SK-N-SH (cell line): ENCODE results near the gene CFAP251. TPM values are rescaled to one million over a fixed set of nuclear protein-coding genes. Genes with fewer than 3 reads are reported as not detected.

ENCODE experiments used
- CTCF ChIA-PET: fragments of 300-600, 350-600 bp; formaldehyde crosslinking; extraction: SDS; loops from one replicate; lab custom pipeline; 2021; lab: Yijun Ruan, JAX
- POLR2A ChIA-PET: fragments of 350-600 bp; sonication (Branson Sonifier 250); formaldehyde crosslinking; extraction: SDS; loops from one replicate; lab custom pipeline; 2020; ENCODE audit warnings: antibody characterized with exemption, inconsistent platforms; lab: Yijun Ruan, JAX
- DNase-seq: peaks from one replicate; pipeline ENCODE4 v3.0.0; 2012
- H2AFZ ChIP-seq: fragments of 200-600 bp; sonication (generic); 2 replicates; pipeline ENCODE4 v1.8.1; 2016; ENCODE audit warnings: antibody characterized with exemption, mild to moderate bottlenecking, low read depth
- H3F3A ChIP-seq: fragments of 200-600 bp; sonication (generic); replicated peaks from 2 replicates; pipeline ENCODE3; 2016; ENCODE audit warnings: antibody characterized with exemption, mild to moderate bottlenecking; ENCODE audit not compliant: insufficient read depth
- H3K27ac ChIP-seq, 2 experiments: fragments of 200-500 bp in 1 of 2; fragments of 200-600 bp in 1 of 2; sonication (Bioruptor generic) in 1 of 2; sonication (generic), shearing (Covaris generic) in 1 of 2; 2 replicates each; pipeline versions ENCODE4 v1.5.1 to v1.6.1; 2014 to 2016; ENCODE audit warnings: low read depth in 2 of 2, inconsistent platforms in 1 of 2, low read length in 1 of 2, mild to moderate bottlenecking in 1 of 2, mixed read lengths in 1 of 2
- H3K27me3 ChIP-seq: fragments of 200-600 bp; sonication (generic), shearing (Covaris generic); 2 replicates; pipeline ENCODE4 v1.6.1; 2016; ENCODE audit warnings: mixed run types; ENCODE audit not compliant: insufficient read depth
- H3K36me3 ChIP-seq, 2 experiments: fragments of 200-500 bp in 1 of 2; fragments of 200-600 bp in 1 of 2; sonication (Bioruptor generic) in 1 of 2; sonication (generic) in 1 of 2; replicated peaks in 1 of 2; 2 replicates each; pipeline versions ENCODE3 to v1.5.1; 2014 to 2016; ENCODE audit warnings: low read length in 1 of 2, mild to moderate bottlenecking in 1 of 2; ENCODE audit not compliant: insufficient read depth in 2 of 2, control insufficient read depth in 1 of 2
- H3K4me1 ChIP-seq, 2 experiments: fragments of 200-500 bp in 1 of 2; fragments of 200-600 bp in 1 of 2; sonication (Bioruptor generic) in 1 of 2; sonication (generic), shearing (Covaris generic) in 1 of 2; 2 replicates each; pipeline versions ENCODE4 v1.5.1 to v1.6.1; 2014 to 2016; ENCODE audit warnings: low read depth in 1 of 2, low read length in 1 of 2, mixed run types in 1 of 2; ENCODE audit not compliant: insufficient read depth in 2 of 2, control insufficient read depth in 1 of 2
- H3K4me2 ChIP-seq: fragments of 200-600 bp; sonication (generic), shearing (Covaris generic); 2 replicates; pipeline ENCODE4 v1.6.1; 2017; ENCODE audit warnings: mixed run types
- H3K4me3 ChIP-seq, 2 experiments: fragments of 200-500 bp in 1 of 2; fragments of 200-600 bp in 1 of 2; sonication (Bioruptor generic) in 1 of 2; sonication (generic), shearing (Covaris generic) in 1 of 2; 2 replicates each; pipeline versions ENCODE4 v1.5.1 to v1.8.1; 2014 to 2016; ENCODE audit warnings: low read depth in 2 of 2, inconsistent platforms in 1 of 2, low read length in 1 of 2, mild to moderate bottlenecking in 1 of 2, mixed read lengths in 1 of 2, moderate library complexity in 1 of 2
- H3K79me2 ChIP-seq: fragments of 200-600 bp; sonication (generic); 2 replicates; pipeline ENCODE4 v1.8.1; 2017; ENCODE audit warnings: mild to moderate bottlenecking; ENCODE audit not compliant: insufficient read depth
- H3K9ac ChIP-seq: fragments of 200-600 bp; sonication (generic); 2 replicates; pipeline ENCODE4 v1.6.1; 2017; ENCODE audit warnings: mixed run types
- H3K9me2 ChIP-seq: fragments of 200-600 bp; sonication (generic); 2 replicates; pipeline ENCODE4 v1.6.1; 2017; ENCODE audit warnings: mixed run types
- H3K9me3 ChIP-seq: fragments of 200-600 bp; sonication (generic); 2 replicates; pipeline ENCODE4 v1.6.1; 2017; ENCODE audit warnings: mixed run types, mild to moderate bottlenecking, moderate library complexity
- H4K20me1 ChIP-seq: fragments of 200-600 bp; sonication (generic); 2 replicates; pipeline ENCODE4 v1.6.1; 2017; ENCODE audit warnings: mild to moderate bottlenecking, mixed run types; ENCODE audit not compliant: insufficient read depth
- EP300 ChIP-seq, 2 experiments: IDR thresholded peaks; 2 replicates each; pipeline versions ENCODE4 v1.4.0 to v1.6.1; 2012; ENCODE audit warnings: borderline replicate concordance in 1 of 2, low read depth in 1 of 2, low read length in 1 of 2
- EZH2phosphoT487 ChIP-seq: fragments of 200-600 bp; sonication (generic); IDR thresholded peaks from 2 replicates; pipeline ENCODE4 v1.6.1; 2017; ENCODE audit warnings: low read depth, mixed run types, mild to moderate bottlenecking, antibody characterized with exemption, moderate library complexity, borderline replicate concordance
- FOSL2 ChIP-seq: IDR thresholded peaks from 2 replicates; pipeline ENCODE4 v1.4.0; 2012; ENCODE audit warnings: low read depth, mild to moderate bottlenecking, moderate library complexity, borderline replicate concordance
- FOXJ3 ChIP-seq: sonication (generic); formaldehyde crosslinking; IDR thresholded peaks from 2 replicates; pipeline ENCODE4 v1.5.1; 2020; ENCODE audit warnings: mild to moderate bottlenecking, missing genetic modification reagents
- FOXM1 ChIP-seq: IDR thresholded peaks from 2 replicates; pipeline ENCODE4 v1.4.0; 2012; ENCODE audit warnings: low read depth, mild to moderate bottlenecking
- GABPA ChIP-seq: IDR thresholded peaks from 2 replicates; pipeline ENCODE4 v1.4.0; 2012; ENCODE audit warnings: low read depth, mild to moderate bottlenecking
- JUND ChIP-seq: IDR thresholded peaks from 2 replicates; pipeline ENCODE4 v1.4.0; 2012
- POLR2AphosphoS5 ChIP-seq: IDR thresholded peaks from 2 replicates; pipeline ENCODE4 v1.6.1; 2012; ENCODE audit warnings: low read depth, low read length
- RAD21 ChIP-seq: IDR thresholded peaks from 2 replicates; pipeline ENCODE4 v1.6.1; 2012; ENCODE audit warnings: mild to moderate bottlenecking, low read length
- SMC3 ChIP-seq: IDR thresholded peaks from 2 replicates; pipeline ENCODE4 v1.6.1; 2012; ENCODE audit warnings: low read depth, low read length, improper control_type of control experiment
- TCF12 ChIP-seq: IDR thresholded peaks from 2 replicates; pipeline ENCODE4 v1.4.0; 2012
- USF2 ChIP-seq: fragments of 150-350 bp; IDR thresholded peaks from 2 replicates; pipeline ENCODE4 v1.6.1; 2017; ENCODE audit warnings: antibody characterized with exemption, low read length, low read depth, borderline replicate concordance
- WGBS: methylation state at CpG from one replicate; pipeline ENCODE4 v1.1.6; 2017; ENCODE audit warnings: low lambda C conversion rate; 5-methylcytosine and 5-hydroxymethylcytosine counted together
- polyA plus RNA-seq, 3 experiments: library from polyadenylated mRNA; depleted of rRNA; stranded (reverse); fragments of >200 nt; gene quantifications; 2 replicates each; pipeline ENCODE4 v1.2.3, GENCODE V29; 2012
- TF ChIP-seq, protein P1 (sequence below): IDR thresholded peaks from 2 replicates; pipeline ENCODE4 v1.4.0; 2012; ENCODE audit warnings: low read depth, borderline replicate concordance
- TF ChIP-seq, protein P2 (sequence below): IDR thresholded peaks from 2 replicates; pipeline ENCODE4 v1.6.1; 2012; ENCODE audit warnings: mild to moderate bottlenecking, low read depth, low read length, moderate library complexity

The CFAP251 gene
- polyA plus RNA-seq, 1 of the 3 experiments (the other 2 are of a cell fraction), result 5.7 TPM

DNA sequence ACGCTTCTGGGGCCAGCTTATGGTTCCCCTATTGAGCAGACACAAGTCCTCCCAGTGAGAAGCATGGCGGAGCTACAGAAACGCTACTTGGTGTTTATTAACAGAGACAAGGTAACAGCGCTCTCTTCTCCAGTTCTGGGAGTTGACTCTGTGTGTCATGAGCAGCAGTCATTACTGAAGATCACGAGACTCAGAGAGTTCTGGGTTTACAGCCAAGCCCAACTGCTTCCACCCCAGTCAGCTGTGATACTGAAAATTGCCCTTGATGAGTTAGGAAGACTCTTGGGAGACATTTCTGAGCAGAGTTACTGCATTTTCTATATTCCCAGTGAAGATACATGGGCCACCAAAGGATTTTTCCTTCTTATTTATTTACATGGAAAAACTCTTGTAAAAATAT, 48.6 kb downstream of the CFAP251 start:
- Histone ChIP-seq H3K27me3 (no peaks in the 10 kb centered on the region), H3K27ac (no peak overlapping the region), H3K79me2 (no peaks in the 10 kb centered on the region), H3K4me1 (peaks cover 8 to 15% of the 10 kb centered on the region in 2 experiments; a peak in 3 of 4 replicates), H3K9me3 (no peaks in the 10 kb centered on the region), H2AFZ (no peak overlapping the region), H3K36me3 (peaks cover 4 to 6% of the 10 kb centered on the region in 2 experiments), H4K20me1 (no peaks in the 10 kb centered on the region)
- TF ChIP-seq SMC3 (no peak), FOSL2 (no peak), GABPA (no peak), TCF12 (no peak), POLR2AphosphoS5 (no peak), JUND (no peak), FOXJ3 (CRISPR knock-in tag) (no peak), EP300 (IDR thresholded peaks at IDR 0.05; ENCODE audit: borderline replicate concordance in 1 of 2, low read depth in 1 of 2, low read length in 1 of 2) (no peak), USF2 (no peak), EZH2phosphoT487 (no peak), FOXM1 (no peak), RAD21 (no peak)
- TF ChIP-seq, protein P1, sequence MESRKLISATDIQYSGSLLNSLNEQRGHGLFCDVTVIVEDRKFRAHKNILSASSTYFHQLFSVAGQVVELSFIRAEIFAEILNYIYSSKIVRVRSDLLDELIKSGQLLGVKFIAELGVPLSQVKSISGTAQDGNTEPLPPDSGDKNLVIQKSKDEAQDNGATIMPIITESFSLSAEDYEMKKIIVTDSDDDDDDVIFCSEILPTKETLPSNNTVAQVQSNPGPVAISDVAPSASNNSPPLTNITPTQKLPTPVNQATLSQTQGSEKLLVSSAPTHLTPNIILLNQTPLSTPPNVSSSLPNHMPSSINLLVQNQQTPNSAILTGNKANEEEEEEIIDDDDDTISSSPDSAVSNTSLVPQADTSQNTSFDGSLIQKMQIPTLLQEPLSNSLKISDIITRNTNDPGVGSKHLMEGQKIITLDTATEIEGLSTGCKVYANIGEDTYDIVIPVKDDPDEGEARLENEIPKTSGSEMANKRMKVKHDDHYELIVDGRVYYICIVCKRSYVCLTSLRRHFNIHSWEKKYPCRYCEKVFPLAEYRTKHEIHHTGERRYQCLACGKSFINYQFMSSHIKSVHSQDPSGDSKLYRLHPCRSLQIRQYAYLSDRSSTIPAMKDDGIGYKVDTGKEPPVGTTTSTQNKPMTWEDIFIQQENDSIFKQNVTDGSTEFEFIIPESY, result no peak
- TF ChIP-seq, protein P2, sequence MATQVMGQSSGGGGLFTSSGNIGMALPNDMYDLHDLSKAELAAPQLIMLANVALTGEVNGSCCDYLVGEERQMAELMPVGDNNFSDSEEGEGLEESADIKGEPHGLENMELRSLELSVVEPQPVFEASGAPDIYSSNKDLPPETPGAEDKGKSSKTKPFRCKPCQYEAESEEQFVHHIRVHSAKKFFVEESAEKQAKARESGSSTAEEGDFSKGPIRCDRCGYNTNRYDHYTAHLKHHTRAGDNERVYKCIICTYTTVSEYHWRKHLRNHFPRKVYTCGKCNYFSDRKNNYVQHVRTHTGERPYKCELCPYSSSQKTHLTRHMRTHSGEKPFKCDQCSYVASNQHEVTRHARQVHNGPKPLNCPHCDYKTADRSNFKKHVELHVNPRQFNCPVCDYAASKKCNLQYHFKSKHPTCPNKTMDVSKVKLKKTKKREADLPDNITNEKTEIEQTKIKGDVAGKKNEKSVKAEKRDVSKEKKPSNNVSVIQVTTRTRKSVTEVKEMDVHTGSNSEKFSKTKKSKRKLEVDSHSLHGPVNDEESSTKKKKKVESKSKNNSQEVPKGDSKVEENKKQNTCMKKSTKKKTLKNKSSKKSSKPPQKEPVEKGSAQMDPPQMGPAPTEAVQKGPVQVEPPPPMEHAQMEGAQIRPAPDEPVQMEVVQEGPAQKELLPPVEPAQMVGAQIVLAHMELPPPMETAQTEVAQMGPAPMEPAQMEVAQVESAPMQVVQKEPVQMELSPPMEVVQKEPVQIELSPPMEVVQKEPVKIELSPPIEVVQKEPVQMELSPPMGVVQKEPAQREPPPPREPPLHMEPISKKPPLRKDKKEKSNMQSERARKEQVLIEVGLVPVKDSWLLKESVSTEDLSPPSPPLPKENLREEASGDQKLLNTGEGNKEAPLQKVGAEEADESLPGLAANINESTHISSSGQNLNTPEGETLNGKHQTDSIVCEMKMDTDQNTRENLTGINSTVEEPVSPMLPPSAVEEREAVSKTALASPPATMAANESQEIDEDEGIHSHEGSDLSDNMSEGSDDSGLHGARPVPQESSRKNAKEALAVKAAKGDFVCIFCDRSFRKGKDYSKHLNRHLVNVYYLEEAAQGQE, result no peak
- TF ChIP-seq, all 33 proteins: peak for 0
- Histone ChIP-seq H3K4me2 (no peak overlapping the region), H3K4me3 (no peak overlapping the region), H3K9ac (no peak overlapping the region), H3K9me2 (no peaks in the 10 kb centered on the region), H3F3A (peaks cover 31% of the 10 kb centered on the region)
- DNase-seq, result no peak
- POLR2A ChIA-PET, result interaction anchor here (0.6 kb wide), 1 partner anchor 14 kb away, joined by 9 read pairs; no protein-coding TSS in a partner anchor
- CTCF ChIA-PET, result interaction anchor here (1.3 to 1.4 kb wide), 2 partner anchors 13 to 157 kb away, joined by 3 read pairs; no protein-coding TSS in a partner anchor
- WGBS, result 97% methylated on average over 5 of the region's 5 CpGs
